Right lobe of liver (tissue), 6 donors: Measurements from ENCODE around the gene LUC7L2. TPM values are rescaled to one million over a fixed set of nuclear protein-coding genes. Genes with fewer than 3 reads are reported as not detected.
"Not testable (repeated sequence)": the region's sequence is repeated elsewhere in the genome, so short reads cannot be mapped to it uniquely, and the experiment has no call there.

Experiments
- ATAC-seq, 4 donors: fragments of 200-7000 bp; cut with Tn5 transposase; one replicate each; pipeline ENCODE4 v1.9.1; 2020; ENCODE audit warnings: mild to moderate bottlenecking in 4 of 4, moderate library complexity in 4 of 4
- DNase-seq, 3 donors: peaks; one replicate each; pipeline ENCODE4 v3.0.0-alpha.2; 2020
- H3K27ac ChIP-seq, 3 donors: fragments of 200-600 bp; one replicate each; pipeline ENCODE4 v1.8.0; 2022
- H3K27me3 ChIP-seq, 2 donors: fragments of 200-600 bp; one replicate each; pipeline ENCODE4 v1.8.0; 2022
- H3K36me3 ChIP-seq, 4 donors: fragments of 200-600 bp; sonication (generic) in 1 of 4; one replicate each; pipeline versions ENCODE4 v1.5.1 to v1.8.0; 2017 to 2022; ENCODE audit warnings: control low read depth in 1 of 4
- H3K4me1 ChIP-seq, 4 donors: fragments of 200-600 bp; sonication (generic) in 1 of 4; one replicate each; pipeline versions ENCODE4 v1.5.1 to v1.8.0; 2017 to 2022; ENCODE audit warnings: control low read depth in 1 of 4
- H3K4me3 ChIP-seq, 3 donors: fragments of 200-600 bp; one replicate each; pipeline ENCODE4 v1.8.0; 2022
- H3K9me3 ChIP-seq, 4 donors: fragments of 200-600 bp; sonication (generic) in 1 of 4; one replicate each; pipeline versions ENCODE4 v1.5.1 to v1.8.0; 2017 to 2022; ENCODE audit warnings: control low read depth in 1 of 4
- CTCF ChIP-seq, 4 donors: fragments of 200-600 bp in 3 of 4; fragments of 450-650 bp in 1 of 4; IDR thresholded peaks; one replicate each; pipeline versions ENCODE4 v1.5.1 to v1.8.0; 2016 to 2022; ENCODE audit warnings: antibody characterized with exemption in 4 of 4, mild to moderate bottlenecking in 2 of 4
- POLR2A ChIP-seq: fragments of 450-650 bp; IDR thresholded peaks from one replicate; pipeline ENCODE4 v1.6.1; 2017; ENCODE audit warnings: antibody characterized with exemption, mild to moderate bottlenecking
- WGBS: methylation state at CpG from one replicate; pipeline ENCODE4 v1.1.6; 2018; ENCODE audit warnings: low coverage, low lambda C conversion rate; ENCODE audit not compliant: insufficient coverage; ENCODE audit errors: missing lambda C conversion rate; 5-methylcytosine and 5-hydroxymethylcytosine counted together
- intact Hi-C, 2 donors: fragments of 100-400 bp; cut with DNase I; formaldehyde crosslinking; loops; one replicate each; pipeline versions ENCODE4 v1.11.2 to v1.14.1; 2022
- total RNA-seq, 6 experiments: library from RNA; depleted of rRNA in 2 of 6; stranded (reverse); fragments of >200 nt in 2 of 6; fragmentation: NEBNext Ultra II Directional in 3 of 6; extraction: Animal tissue kit (Norgen Biotek cat#: 25700) in 3 of 6; gene quantifications; one replicate each; pipeline versions ENCODE4 v1.1.0 to v1.2.4, GENCODE V29; 2016 to 2023
- donor health status: DM: no; HTN: yes; CAD: no.
- donor health status: DM: no; HTN: no; CAD: no.
- donor health status: DM: no; HTN: no; CAD: no.
- donor health status: DM: no; HTN: yes; CAD: no.
- donor health status: DM: no; HTN: yes; CAD: no.

Gene LUC7L2
- total RNA-seq, 6 experiments from 2014 or later = 23.2 to 40.0 (median 36.3) TPM

GRCh38 chr7:139351027-139351426 is 8.7 kb upstream of the LUC7L2 start:
- no peak overlapping the region for H3K27ac ChIP-seq
- DNase-seq (no peak), ATAC-seq (no peak)
- no peaks in the 10 kb centered on the region for H3K4me1 ChIP-seq
- H3K9me3 ChIP-seq = no peaks in the 10 kb centered on the region
- TF ChIP-seq POLR2A = no peak
- TF ChIP-seq CTCF (IDR thresholded peaks at IDR 0.05) = no peak
- H3K27me3 ChIP-seq = no peaks in the 10 kb centered on the region
- no peak overlapping the region for H3K4me3 ChIP-seq
- peaks cover 0 to 11% (median 3%) of the 10 kb centered on the region in 4 donors for H3K36me3 ChIP-seq
- intact Hi-C loops = no loop called here
- WGBS = 83% methylated on average over 1 of the region's 2 CpGs

GRCh38 chr7:139354729-139355128 is 5.0 kb upstream of the LUC7L2 start:
- ATAC-seq (no peak), DNase-seq (no peak)
- Histone ChIP-seq H3K36me3 (no peaks in the 10 kb centered on the region), H3K9me3 (no peaks in the 10 kb centered on the region), H3K4me3 (no peak overlapping the region), H3K4me1 (peaks cover 0 to 6% (median 5%) of the 10 kb centered on the region in 4 donors), H3K27ac (no peak overlapping the region), H3K27me3 (no peaks in the 10 kb centered on the region)
- WGBS = 89% methylated on average over 2 of the region's 2 CpGs
- intact Hi-C loops = no loop called here
- no peak for TF ChIP-seq CTCF (IDR thresholded peaks at IDR 0.05)
- TF ChIP-seq POLR2A = no peak

GRCh38 chr7:139355320-139355719 is 4.4 kb upstream of the LUC7L2 start:
- DNase-seq (no peak), ATAC-seq (no peak)
- intact Hi-C loops = no loop called here
- Histone ChIP-seq H3K27ac (no peak overlapping the region), H3K36me3 (no peaks in the 10 kb centered on the region), H3K4me3 (no peak overlapping the region), H3K4me1 (peaks cover 0 to 6% (median 5%) of the 10 kb centered on the region in 4 donors), H3K9me3 (no peaks in the 10 kb centered on the region), H3K27me3 (no peaks in the 10 kb centered on the region)
- 87% methylated on average over 1 of the region's 1 CpG for WGBS
- TF ChIP-seq POLR2A (no peak), CTCF (IDR thresholded peaks at IDR 0.05) (no peak)

GRCh38 chr7:139357729-139358506 is 1.8 kb upstream of the LUC7L2 start:
- H3K9me3 ChIP-seq, H3K36me3 ChIP-seq, DNase-seq, H3K27me3 ChIP-seq, ATAC-seq, intact Hi-C loops: not testable (repeated sequence)
- H3K27ac ChIP-seq = peak overlapping the region; percentile 97 to 99 (median 98)
- 96% methylated on average over 23 of the region's 27 CpGs for whole genome bisulfite sequencing
- H3K4me1 ChIP-seq = peaks cover 0 to 20% (median 12%) of the 10 kb centered on the region in 4 donors
- H3K4me3 ChIP-seq = peak overlapping the region in 2 of 3 donors; percentile 74 to 81

- DNase-seq (peak in 1 of 3 donors; percentile 24), ATAC-seq (peak; percentile 7 to 23 (median 12))
- intact Hi-C loops = no loop called here
- peaks cover 0 to 25% (median 12%) of the 10 kb centered on the region in 4 donors for H3K4me1 ChIP-seq
- 6% methylated on average over 26 of the region's 39 CpGs for WGBS
- no peaks in the 10 kb centered on the region for H3K9me3 ChIP-seq
- H3K27me3 ChIP-seq = no peaks in the 10 kb centered on the region
- peak overlapping the region; percentile 97 to 99 (median 98) for H3K27ac ChIP-seq
- TF ChIP-seq POLR2A (no peak), CTCF (IDR thresholded peaks at IDR 0.05) (no peak)
- no peaks in the 10 kb centered on the region for H3K36me3 ChIP-seq
- H3K4me3 ChIP-seq = peak overlapping the region; percentile 74 to 81 (median 80)
Observed at GRCh38 chr7:139358541-139359365, 941 bp upstream of the LUC7L2 start.
